Measurements from ENCODE around the gene RBM18.

RBM18 gene

GRCh38 chr9:122302237-122303093 is 37.8 kb upstream of the RBM18 start:
- H3K4me3 ChIP-seq (ENCODE audit: low read depth, low read length) = no peak overlapping the region
- H3K27ac ChIP-seq = no peak overlapping the region
- in situ Hi-C loops (cut with HindIII; ENCODE audit: low pct_ligation_motif_present, low sequenced_read_pairs) = no loop called here
- H3K36me3 ChIP-seq (replicated peaks) = no peaks in the 10 kb centered on the region
- no peaks in the 10 kb centered on the region for H3K27me3 ChIP-seq (replicated peaks)
- no peak for DNase-seq
- TF ChIP-seq CTCF (IDR thresholded peaks at IDR 0.05; ENCODE audit: low read depth, low read length, missing control alignments) = no peak

- in situ Hi-C loops (cut with HindIII; ENCODE audit: low pct_ligation_motif_present, low sequenced_read_pairs) = no loop called here
- Histone ChIP-seq H3K36me3 (replicated peaks) (peaks cover 8% of the 10 kb centered on the region), H3K27me3 (replicated peaks) (no peaks in the 10 kb centered on the region), H3K4me3 (ENCODE audit: low read depth, low read length) (no peak overlapping the region), H3K27ac (no peak overlapping the region)
- TF ChIP-seq CTCF (IDR thresholded peaks at IDR 0.05; ENCODE audit: low read depth, low read length, missing control alignments) = no peak
- no peak for DNase-seq
Observed at GRCh38 chr9:122297512-122297911, 32.9 kb upstream of the RBM18 start.

- DNase-seq = no peak
- H3K36me3 ChIP-seq (replicated peaks) = peaks cover 17% of the 10 kb centered on the region
Observed at GRCh38 chr9:122294531-122294930, 29.9 kb upstream of the RBM18 start.

GRCh38 chr9:122291458-122291857 is 26.8 kb upstream of the RBM18 start:
- in situ Hi-C loops (cut with HindIII; ENCODE audit: low pct_ligation_motif_present, low sequenced_read_pairs) = no loop called here
- Histone ChIP-seq H3K4me3 (ENCODE audit: low read depth, low read length) (no peak overlapping the region), H3K27me3 (replicated peaks) (no peaks in the 10 kb centered on the region), H3K27ac (no peak overlapping the region), H3K36me3 (replicated peaks) (peaks cover 20% of the 10 kb centered on the region)
- no peak for DNase-seq
- TF ChIP-seq CTCF (IDR thresholded peaks at IDR 0.05; ENCODE audit: low read depth, low read length, missing control alignments) = no peak

More at GRCh38 chr9:122294531-122294930, 29.9 kb upstream of the RBM18 start:
- H3K27ac ChIP-seq = no peak overlapping the region
- H3K4me3 ChIP-seq (ENCODE audit: low read depth, low read length) = no peak overlapping the region
- in situ Hi-C loops (cut with HindIII; ENCODE audit: low pct_ligation_motif_present, low sequenced_read_pairs) = no loop called here
- no peaks in the 10 kb centered on the region for H3K27me3 ChIP-seq (replicated peaks)
- no peak for TF ChIP-seq CTCF (IDR thresholded peaks at IDR 0.05; ENCODE audit: low read depth, low read length, missing control alignments)

- DNase-seq = no peak
- Histone ChIP-seq H3K27me3 (replicated peaks) (no peaks in the 10 kb centered on the region), H3K27ac (no peak overlapping the region), H3K36me3 (replicated peaks) (peaks cover 23% of the 10 kb centered on the region), H3K4me3 (ENCODE audit: low read depth, low read length) (no peak overlapping the region)
- no peak for TF ChIP-seq CTCF (IDR thresholded peaks at IDR 0.05; ENCODE audit: low read depth, low read length, missing control alignments)
- in situ Hi-C loops (cut with HindIII; ENCODE audit: low pct_ligation_motif_present, low sequenced_read_pairs) = no loop called here
Observed at GRCh38 chr9:122287214-122287720, 22.6 kb upstream of the RBM18 start.
